GM12874 (cell line): ENCODE results near the gene DUSP1.

ENCODE experiments used
- CTCF ChIP-seq: IDR thresholded peaks from 2 replicates; pipeline ENCODE4 v1.5.1; 2011; ENCODE audit warnings: low read depth, mild to moderate bottlenecking, control low read depth, low read length, moderate library complexity; ENCODE audit not compliant: insufficient read depth

Gene DUSP1

DNA sequence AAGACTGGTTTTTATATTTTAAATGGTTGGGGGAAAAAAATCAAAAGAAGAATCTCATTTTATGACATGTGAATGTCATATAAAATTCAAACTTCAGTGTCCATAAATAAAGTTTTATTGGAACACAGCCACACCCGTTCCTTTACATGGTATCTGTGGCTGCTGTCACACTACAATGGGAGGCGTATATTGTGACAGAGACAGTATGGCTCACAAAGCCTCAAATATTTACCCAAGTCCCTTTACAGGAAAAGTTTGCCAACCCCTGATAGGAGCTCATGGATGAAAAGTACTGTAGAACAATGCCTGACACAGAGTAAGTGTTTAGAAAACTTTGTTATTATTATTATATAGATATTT is 5.2 kb upstream of the DUSP1 start:
- TF ChIP-seq CTCF: no peak

- no peak for TF ChIP-seq CTCF
Observed at GRCh38 chr5:172775326-172776234, 4.6 kb upstream of the DUSP1 start.

- TF ChIP-seq CTCF: no peak
Observed at GRCh38 chr5:172774561-172775315, 3.7 kb upstream of the DUSP1 start.

DNA sequence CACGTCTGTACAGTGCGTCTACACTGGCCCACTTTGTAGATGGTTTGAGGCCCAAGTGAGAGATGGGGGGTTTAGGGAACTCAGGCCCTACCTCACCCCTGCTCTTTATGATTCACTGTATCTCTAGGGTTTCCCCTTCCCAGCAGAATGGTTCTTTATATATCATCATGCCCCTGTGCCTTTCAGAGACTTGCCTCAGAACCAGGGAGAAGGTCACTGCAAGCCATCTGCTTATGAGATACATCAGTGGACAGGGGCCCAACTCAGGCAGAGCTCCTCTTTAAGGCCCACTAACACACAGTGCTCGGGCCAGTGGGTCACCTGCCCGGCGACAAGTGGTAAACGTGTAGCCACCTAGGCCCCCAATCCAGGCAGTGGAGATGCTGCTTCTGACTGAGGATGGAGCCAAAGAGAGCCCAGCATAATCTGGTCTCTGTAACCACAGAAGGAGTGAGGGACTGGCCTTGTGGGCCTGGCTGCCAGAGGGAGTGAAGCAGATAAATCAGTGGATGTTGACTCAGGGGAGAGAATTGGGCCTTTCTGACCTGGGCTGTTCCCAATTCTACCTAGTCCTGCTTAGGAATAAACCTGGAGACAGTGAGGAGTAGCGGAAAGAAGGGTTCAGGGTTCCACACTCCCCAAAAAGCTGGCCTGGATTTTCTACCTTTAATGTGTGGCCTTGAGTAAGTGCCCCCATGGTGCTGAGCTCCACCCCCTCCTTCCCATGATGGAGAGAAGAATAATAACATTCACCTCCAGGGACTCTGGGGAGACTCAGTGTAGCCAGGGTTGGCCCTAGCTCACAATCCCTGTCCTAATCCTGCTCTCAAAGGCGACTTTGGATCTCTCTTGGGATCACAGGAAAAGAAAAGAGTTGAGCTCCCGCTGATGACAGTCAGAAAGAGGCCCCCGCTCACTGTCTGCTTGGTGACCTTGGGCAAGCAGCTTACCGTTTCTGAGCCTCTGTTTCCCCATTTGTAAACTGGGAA is 2.8 kb upstream of the DUSP1 start:
- no peak for TF ChIP-seq CTCF

DNA sequence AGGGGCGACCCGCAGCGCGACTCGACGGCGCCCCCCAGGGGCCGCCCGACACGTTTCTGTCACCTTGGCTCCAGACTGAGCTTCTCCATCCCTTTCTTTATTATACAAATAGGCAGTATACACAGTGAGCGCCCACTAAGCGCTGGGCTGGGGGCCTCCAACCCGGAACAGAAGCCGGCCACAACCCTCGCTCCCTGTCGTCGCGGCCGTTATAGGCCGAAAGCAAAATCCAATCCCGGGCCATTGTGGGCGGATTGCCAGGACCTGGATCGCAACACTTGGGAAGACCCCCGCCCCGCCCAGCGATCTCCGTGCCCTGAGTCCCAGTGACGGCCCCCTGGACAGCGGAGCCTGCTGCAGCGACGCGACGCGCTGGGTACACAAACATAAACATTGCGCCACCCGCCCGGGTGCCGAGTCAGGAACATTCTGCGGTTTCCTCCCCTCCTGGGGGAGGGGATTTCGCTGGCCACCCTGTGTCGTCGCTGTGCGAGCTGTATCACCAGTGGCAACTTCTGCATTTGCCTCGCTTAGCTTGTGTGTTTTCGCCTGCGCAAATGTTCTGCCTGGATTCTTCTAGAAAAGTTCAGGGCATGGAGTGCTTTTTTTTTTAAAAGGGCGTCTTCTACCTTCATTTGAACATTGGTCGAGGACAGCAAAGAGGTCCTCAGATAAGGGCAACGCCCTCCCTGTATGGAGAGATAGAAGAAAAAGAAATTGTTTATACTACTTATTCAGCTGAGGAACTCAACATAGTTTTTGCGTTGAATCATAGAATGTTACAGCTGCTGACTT is 1.3 kb upstream of the DUSP1 start:
- peak; percentile 95 for TF ChIP-seq CTCF

DNA sequence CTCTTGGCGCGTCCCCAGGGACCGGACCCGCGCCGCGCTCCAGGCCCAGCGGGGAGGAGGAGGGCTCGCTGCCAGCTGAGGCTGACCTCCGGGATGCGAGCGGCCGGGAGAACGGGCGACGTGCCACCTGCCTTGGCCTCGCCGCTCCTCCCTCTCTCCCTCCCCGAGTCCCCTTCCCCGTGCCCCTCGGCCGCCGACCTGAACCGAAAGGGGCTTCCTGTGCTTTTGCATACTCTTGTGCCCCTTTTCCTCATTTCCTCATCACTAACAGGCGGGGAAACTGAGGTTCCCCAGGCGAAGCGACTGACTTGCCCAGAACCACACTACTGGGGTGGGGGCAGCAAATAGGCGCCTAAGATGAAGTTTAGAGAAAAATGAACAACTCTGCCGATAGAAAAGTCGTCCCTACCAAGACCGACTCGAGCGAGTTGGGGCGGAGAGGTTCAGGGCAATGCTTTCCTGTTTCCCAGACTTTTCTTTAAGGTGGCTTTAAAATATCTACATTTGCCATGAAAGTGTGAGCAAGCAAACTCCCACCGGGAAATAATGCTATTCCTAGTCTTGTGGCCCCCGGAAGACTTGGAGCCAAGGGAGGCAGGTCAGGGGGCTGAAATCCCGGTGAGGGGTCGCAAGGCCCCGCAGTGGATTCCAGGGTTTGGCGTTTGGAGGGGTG is 580 bp upstream of the DUSP1 start:
- TF ChIP-seq CTCF: no peak
